ENCODE measurements around the gene CRIM1. TPM values are rescaled to one million over a fixed set of nuclear protein-coding genes. Genes with fewer than 3 reads are reported as not detected.

Gene CRIM1
- total and polyA plus RNA-seq, 2 of the 8 experiments (the other 6 are each of a cell fraction or from before 2014, with no cell fraction given): 9.4 to 28.4 TPM

- no peak overlapping the region for H2BK5ac ChIP-seq (ENCODE audit: low read depth, low read length)
- H4K8ac ChIP-seq (ENCODE audit: extremely low read depth, insufficient read depth, low read length): no peak overlapping the region
- H3K4me3 ChIP-seq (ENCODE audit: extremely low read depth in 1 of 4, insufficient read depth in 2 of 4, low read depth in 3 of 4, low read length in 4 of 4): no peak overlapping the region
- FAIRE-seq (no peak), DNase-seq (ENCODE audit: low read depth in 1 of 2, low spot score in 2 of 2) (no peak)
- no peak overlapping the region for H2BK120ac ChIP-seq (replicated peaks; ENCODE audit: low read depth, low read length)
- no peak overlapping the region for H4K5ac ChIP-seq (ENCODE audit: insufficient read length, low read depth, low read length)
- H4K20me1 ChIP-seq (replicated peaks in 1 of 2; ENCODE audit: control insufficient read depth in 1 of 2, insufficient read depth in 2 of 2, low read length in 2 of 2): peaks cover 0 to 1% of the 10 kb centered on the region in 2 experiments
- no peak overlapping the region for H4K91ac ChIP-seq (replicated peaks; ENCODE audit: insufficient read length, low read length)
- H2BK12ac ChIP-seq (ENCODE audit: low read depth, low read length): no peak overlapping the region
- no peak overlapping the region for H3K18ac ChIP-seq (ENCODE audit: extremely low read depth, low read length)
- H3K4me2 ChIP-seq (ENCODE audit: insufficient read depth in 1 of 2, low read depth in 2 of 2, low read length in 2 of 2): no peak overlapping the region
- ChIA-PET CTCF (ENCODE audit: partially characterized antibody) (interaction anchor here (1.9 to 2.7 kb wide), 4 partner anchors 8 to 110 kb away, joined by 6 to 15 read pairs (median 8); no protein-coding TSS in a partner anchor), POLR2A (ENCODE audit: partially characterized antibody) (interaction anchor here (0.8 kb wide), 1 partner anchor 12 kb away, joined by 3 read pairs; no protein-coding TSS in a partner anchor)
- H3K36me3 ChIP-seq (ENCODE audit: control insufficient read depth in 2 of 4, insufficient read depth in 4 of 4, low read length in 3 of 4): peaks cover 0 to 12% (median 2%) of the 10 kb centered on the region in 4 experiments; a peak in 4 of 8 replicates
- no peak overlapping the region for H3K9ac ChIP-seq (replicated peaks in 1 of 4; ENCODE audit: extremely low read depth in 1 of 4, low read depth in 3 of 4, low read length in 3 of 4)
- no peaks in the 10 kb centered on the region for H3K23me2 ChIP-seq (ENCODE audit: low read depth, low read length)
- no peak overlapping the region for H3K4ac ChIP-seq (replicated peaks; ENCODE audit: insufficient read length, low read depth, low read length)
- WGBS, 2 experiments (ENCODE audit: extremely low coverage in 1 of 2, insufficient coverage in 1 of 2, insufficient read length in 1 of 2, insufficient replicate concordance in 2 of 2, low coverage in 1 of 2, low lambda C conversion rate in 2 of 2, missing lambda C conversion rate in 1 of 2): 90% methylated on average over 1 of the region's 1 CpG; no CpG with 5 or more reads in 1 of the 2 experiments
- H3K9me3 ChIP-seq (ENCODE audit: insufficient read depth in 2 of 2, low read depth in 1 of 2, low read length in 1 of 2): no peaks in the 10 kb centered on the region
- no peak overlapping the region for H3K27ac ChIP-seq (ENCODE audit: low read depth, low read length)
- no peaks in the 10 kb centered on the region for H3K27me3 ChIP-seq (replicated peaks in 1 of 4; ENCODE audit: control insufficient read depth in 3 of 4, extremely low read depth in 1 of 4, insufficient read depth in 3 of 4, low read length in 3 of 4)
- H3K79me2 ChIP-seq (ENCODE audit: control insufficient read depth in 1 of 2, insufficient read depth in 2 of 2, low read length in 2 of 2): no peaks in the 10 kb centered on the region
- no peak overlapping the region for H2AFZ ChIP-seq (ENCODE audit: low read length)
- H3K79me1 ChIP-seq (ENCODE audit: low read depth, low read length): no peaks in the 10 kb centered on the region; the same call in 1 of the 2 replicates
- no peak overlapping the region for H2AK5ac ChIP-seq (ENCODE audit: low read depth, low read length)
- H2BK20ac ChIP-seq (ENCODE audit: low read length): no peak overlapping the region
- H3K56ac ChIP-seq (replicated peaks; ENCODE audit: insufficient read length, low read depth, low read length): no peak overlapping the region
- no peak overlapping the region for H3K14ac ChIP-seq (ENCODE audit: insufficient read length)
- H2BK15ac ChIP-seq (ENCODE audit: low read length): no peak overlapping the region
- H3K23ac ChIP-seq (ENCODE audit: insufficient read length): no peak overlapping the region
- peaks cover 0 to 4% (median 2%) of the 10 kb centered on the region in 4 experiments; a peak in 2 of 7 replicates for H3K4me1 ChIP-seq (replicated peaks in 1 of 4; ENCODE audit: control insufficient read depth in 3 of 4, insufficient read depth in 4 of 4, low read length in 3 of 4)
- TF ChIP-seq SP4 (IDR thresholded peaks at IDR 0.05; ENCODE audit: low read length) (no peak), CEBPB (IDR thresholded peaks at IDR 0.05; ENCODE audit: low read depth, low read length) (no peak), RNF2 (IDR thresholded peaks at IDR 0.05; ENCODE audit: borderline replicate concordance, low read depth, low read length, missing control alignments, poor library complexity, severe bottlenecking) (no peak), RFX5 (IDR thresholded peaks at IDR 0.05; ENCODE audit: borderline replicate concordance, low read depth, low read length) (no peak), TAF1 (IDR thresholded peaks at IDR 0.05; ENCODE audit: low read depth, low read length) (no peak), FOSL1 (IDR thresholded peaks at IDR 0.05; ENCODE audit: insufficient read depth, low read depth, low read length) (no peak), BACH1 (IDR thresholded peaks at IDR 0.05; ENCODE audit: low read length) (no peak), KDM4A (IDR thresholded peaks at IDR 0.05; ENCODE audit: low read depth, low read length, severe bottlenecking) (no peak), CTCF (IDR thresholded peaks at IDR 0.05; ENCODE audit: control extremely low read depth in 1 of 3, insufficient read depth in 1 of 3, low read depth in 1 of 3, low read length in 3 of 3) (no peak), SAP30 (IDR thresholded peaks at IDR 0.05; ENCODE audit: insufficient read depth, insufficient replicate concordance, low read length) (no peak)
These were observed 199.0 kb downstream of the CRIM1 start for GRCh38 chr2:36554531-36554930.
